Calu3 (cell line): ENCODE measurements around the gene IFITM5. TPM values are rescaled to one million over a fixed set of nuclear protein-coding genes. Genes with fewer than 3 reads are reported as not detected.
A peak's percentile ranks its signal among the peaks of the same experiment; 100 is the strongest.

Experiments
- BruUV-seq: library from RNA; stranded (reverse); fragments of 400-500 nt; replicated peaks from 2 replicates; lab custom pipeline; 2021; lab: Mats Ljungman, UMichigan
- CTCF ChIA-PET: fragments of 300-600 bp; sonication (Branson Sonifier 250); formaldehyde crosslinking; loops from one replicate; lab custom pipeline; 2022; ENCODE audit warnings: antibody characterized with exemption; lab: Charles Lee
- DNase-seq: peaks from one replicate; pipeline ENCODE4 v3.0.0; 2022
- H3K27ac Mint-ChIP-seq: one replicate; pipeline ENCODE4 v1.8.0; 2022; ENCODE audit warnings: mixed read lengths; ENCODE audit not compliant: unreplicated experiment
- H3K27me3 Mint-ChIP-seq: one replicate; pipeline ENCODE4 v1.8.0; 2022; ENCODE audit warnings: mixed read lengths; ENCODE audit not compliant: unreplicated experiment
- H3K36me3 Mint-ChIP-seq: one replicate; pipeline ENCODE4 v1.8.0; 2022; ENCODE audit warnings: mild to moderate bottlenecking, moderate library complexity, mixed read lengths; ENCODE audit not compliant: insufficient read depth, unreplicated experiment
- H3K4me1 Mint-ChIP-seq: one replicate; pipeline ENCODE4 v1.8.0; 2022; ENCODE audit warnings: mild to moderate bottlenecking, low read depth, mixed read lengths; ENCODE audit not compliant: unreplicated experiment
- H3K4me3 Mint-ChIP-seq: one replicate; pipeline ENCODE4 v1.8.0; 2022; ENCODE audit warnings: mild to moderate bottlenecking, low read depth, moderate library complexity, mixed read lengths; ENCODE audit not compliant: unreplicated experiment
- H3K9me3 Mint-ChIP-seq: one replicate; pipeline ENCODE4 v1.8.0; 2022; ENCODE audit warnings: low read depth, mixed read lengths; ENCODE audit not compliant: unreplicated experiment
- intact Hi-C: fragments of 100-400 bp; cut with micrococcal nuclease; formaldehyde crosslinking; loops from one replicate; pipeline ENCODE4 v1.10.0; 2022; ENCODE audit not compliant: unreplicated experiment
- total RNA-seq: library from RNA; stranded (reverse); gene quantifications from 2 replicates; pipeline ENCODE4 v1.2.3, GENCODE V29; 2022
- TF ChIP-seq, protein P1 (sequence below): fragments of 200-600 bp; IDR thresholded peaks from one replicate; pipeline ENCODE4 v1.8.0; 2022; ENCODE audit warnings: antibody characterized with exemption; ENCODE audit not compliant: unreplicated experiment

The IFITM5 gene
- total RNA-seq, 1 experiment from 2014 or later, result not detected

DNA sequence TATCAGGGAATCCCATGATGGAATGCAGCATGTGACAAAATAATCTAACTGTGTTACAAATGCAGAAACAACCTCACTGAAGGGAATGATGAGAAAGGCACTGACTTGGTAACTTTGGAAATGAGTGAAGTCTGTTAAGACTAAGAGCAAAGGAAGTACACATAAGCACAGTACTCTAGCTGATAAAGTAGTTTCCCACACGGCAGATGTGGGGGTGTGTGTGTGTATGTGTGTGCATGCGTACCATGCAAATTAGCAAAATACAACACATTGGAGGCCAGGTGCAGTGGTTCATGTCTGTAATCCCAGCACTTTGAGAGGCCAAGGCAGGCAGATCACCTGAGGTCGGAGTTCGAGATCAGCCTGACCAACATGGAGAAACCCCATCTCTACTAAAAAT is 37.7 kb downstream of the IFITM5 start:
- Mint-ChIP-seq H3K27me3 (peaks cover 43% of the 10 kb centered on the region), H3K4me3 (no peak overlapping the region), H3K36me3 (no peaks in the 10 kb centered on the region), H3K27ac (no peak overlapping the region), H3K4me1 (no peaks in the 10 kb centered on the region), H3K9me3 (no peaks in the 10 kb centered on the region)
- CTCF ChIA-PET, result interaction anchor here (1.2 kb wide), 1 partner anchor 11 kb away, joined by 3 read pairs; no protein-coding TSS in a partner anchor
- intact Hi-C loops, result no loop called here
- DNase-seq, result no peak
- TF ChIP-seq, protein P1, sequence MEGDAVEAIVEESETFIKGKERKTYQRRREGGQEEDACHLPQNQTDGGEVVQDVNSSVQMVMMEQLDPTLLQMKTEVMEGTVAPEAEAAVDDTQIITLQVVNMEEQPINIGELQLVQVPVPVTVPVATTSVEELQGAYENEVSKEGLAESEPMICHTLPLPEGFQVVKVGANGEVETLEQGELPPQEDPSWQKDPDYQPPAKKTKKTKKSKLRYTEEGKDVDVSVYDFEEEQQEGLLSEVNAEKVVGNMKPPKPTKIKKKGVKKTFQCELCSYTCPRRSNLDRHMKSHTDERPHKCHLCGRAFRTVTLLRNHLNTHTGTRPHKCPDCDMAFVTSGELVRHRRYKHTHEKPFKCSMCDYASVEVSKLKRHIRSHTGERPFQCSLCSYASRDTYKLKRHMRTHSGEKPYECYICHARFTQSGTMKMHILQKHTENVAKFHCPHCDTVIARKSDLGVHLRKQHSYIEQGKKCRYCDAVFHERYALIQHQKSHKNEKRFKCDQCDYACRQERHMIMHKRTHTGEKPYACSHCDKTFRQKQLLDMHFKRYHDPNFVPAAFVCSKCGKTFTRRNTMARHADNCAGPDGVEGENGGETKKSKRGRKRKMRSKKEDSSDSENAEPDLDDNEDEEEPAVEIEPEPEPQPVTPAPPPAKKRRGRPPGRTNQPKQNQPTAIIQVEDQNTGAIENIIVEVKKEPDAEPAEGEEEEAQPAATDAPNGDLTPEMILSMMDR, result no peak
- BruUV-seq, result no TSS peak

DNA sequence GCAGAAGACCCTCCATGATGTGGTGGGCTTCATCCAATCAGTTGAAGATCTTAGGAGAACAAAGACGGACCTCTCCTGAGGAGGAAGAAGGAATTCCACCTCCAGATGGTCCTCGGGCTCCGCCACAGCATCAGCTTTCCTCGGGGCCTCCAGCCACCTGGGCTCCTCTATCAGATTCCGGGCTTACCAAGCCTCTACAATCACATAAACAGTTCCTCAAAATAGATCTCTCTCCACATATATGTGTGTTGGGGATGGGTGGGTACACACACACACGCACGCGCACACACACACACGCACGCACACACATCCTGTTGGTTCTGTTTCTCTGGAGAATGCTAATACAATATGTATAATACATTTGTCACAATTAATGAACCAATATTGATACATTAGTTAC is 39.9 kb downstream of the IFITM5 start:
- intact Hi-C loops, result no loop called here
- Mint-ChIP-seq H3K27ac (no peak overlapping the region), H3K27me3 (peaks cover 56% of the 10 kb centered on the region), H3K4me3 (no peak overlapping the region), H3K9me3 (no peaks in the 10 kb centered on the region), H3K4me1 (no peaks in the 10 kb centered on the region), H3K36me3 (peaks cover under 1% of the 10 kb centered on the region)
- TF ChIP-seq, protein P1, result no peak
- BruUV-seq, result no TSS peak
- CTCF ChIA-PET, result no interaction called here
- DNase-seq, result no peak

DNA sequence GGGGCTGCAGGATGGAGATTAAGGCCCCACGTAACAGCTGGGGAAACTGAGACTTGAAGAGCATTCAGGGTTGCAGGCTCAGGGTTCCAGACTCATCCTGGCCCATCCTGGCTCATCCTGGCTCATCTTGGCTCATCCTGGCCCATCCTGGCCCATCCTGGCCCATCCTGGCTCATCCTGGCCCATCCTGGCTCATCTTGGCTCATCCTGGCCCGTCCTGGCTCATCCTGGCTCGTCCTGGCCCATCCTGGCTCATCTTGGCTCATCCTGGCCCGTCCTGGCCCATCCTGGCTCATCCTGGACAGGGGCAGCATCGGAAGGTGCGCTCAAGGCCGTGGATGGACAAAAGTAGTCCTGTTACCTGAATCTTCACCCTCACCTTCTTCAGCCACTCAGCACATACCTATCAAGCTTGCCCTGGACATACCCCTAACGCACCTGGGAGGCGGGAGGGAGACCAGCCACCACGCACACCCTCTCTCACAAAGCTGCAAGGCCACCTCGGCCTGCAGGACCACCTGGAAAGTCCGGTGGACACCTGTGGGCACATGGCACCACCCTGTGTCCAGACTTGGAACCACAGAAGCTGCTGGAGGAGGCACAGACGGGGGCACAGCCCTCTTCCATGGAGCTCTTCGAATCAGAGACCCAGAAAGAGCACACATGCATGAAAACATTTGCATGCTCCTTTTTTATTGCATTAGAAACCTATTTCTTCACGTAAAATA is 41.4 kb downstream of the IFITM5 start:
- H3K9me3 Mint-ChIP-seq, result no peaks in the 10 kb centered on the region
- peak; percentile 43 for DNase-seq
- CTCF ChIA-PET, result interaction anchor here (0.6 to 1.3 kb wide), 3 partner anchors 11 to 190 kb away, joined by 3 read pairs; no protein-coding TSS in a partner anchor
- TF ChIP-seq, protein P1, result peak; percentile 34
- H3K27me3 Mint-ChIP-seq, result peaks cover 56% of the 10 kb centered on the region
- H3K36me3 Mint-ChIP-seq, result peaks cover 15% of the 10 kb centered on the region
- H3K27ac Mint-ChIP-seq, result no peak overlapping the region
- intact Hi-C loops, result no loop called here
- H3K4me1 Mint-ChIP-seq, result no peaks in the 10 kb centered on the region
- H3K4me3 Mint-ChIP-seq, result no peak overlapping the region
- BruUV-seq, result no TSS peak

GRCh38 chr11:256952-257737 is 42.2 kb downstream of the IFITM5 start:
- TF ChIP-seq, protein P1, result no peak
- CTCF ChIA-PET, result interaction anchor here (0.6 to 1.3 kb wide), 2 partner anchors 12 to 137 kb away, joined by 3 to 7 read pairs; partner anchors contain the start of gene PKP3
- Mint-ChIP-seq H3K4me3 (no peak overlapping the region), H3K4me1 (no peaks in the 10 kb centered on the region), H3K36me3 (peaks cover 22% of the 10 kb centered on the region), H3K9me3 (no peaks in the 10 kb centered on the region), H3K27ac (no peak overlapping the region), H3K27me3 (peaks cover 56% of the 10 kb centered on the region)
- intact Hi-C loops, result no loop called here
- no TSS peak for BruUV-seq
- DNase-seq, result no peak
